PC-3 (cell line): ENCODE measurements around the gene PI4K2A.

Experiments used
- EZH2 ChIP-seq: fragments of 300-600 bp; sonication (generic); IDR thresholded peaks from one replicate; pipeline ENCODE4 v1.6.1; 2017; ENCODE audit warnings: antibody characterized with exemption, mild to moderate bottlenecking, low read length; ENCODE audit not compliant: unreplicated experiment
- EZH2phosphoT487 ChIP-seq: fragments of 300-600 bp; sonication (generic); IDR thresholded peaks from 2 replicates; pipeline ENCODE4 v1.6.1; 2018; ENCODE audit warnings: mild to moderate bottlenecking, antibody characterized with exemption, low read length, borderline replicate concordance
- TF ChIP-seq, protein P1 (sequence below): fragments of 300-600 bp; sonication (generic); conservative IDR thresholded peaks from 2 replicates; pipeline ENCODE4 v1.5.1; 2017; ENCODE audit warnings: antibody characterized with exemption, low read depth, mild to moderate bottlenecking, low read length

DNA sequence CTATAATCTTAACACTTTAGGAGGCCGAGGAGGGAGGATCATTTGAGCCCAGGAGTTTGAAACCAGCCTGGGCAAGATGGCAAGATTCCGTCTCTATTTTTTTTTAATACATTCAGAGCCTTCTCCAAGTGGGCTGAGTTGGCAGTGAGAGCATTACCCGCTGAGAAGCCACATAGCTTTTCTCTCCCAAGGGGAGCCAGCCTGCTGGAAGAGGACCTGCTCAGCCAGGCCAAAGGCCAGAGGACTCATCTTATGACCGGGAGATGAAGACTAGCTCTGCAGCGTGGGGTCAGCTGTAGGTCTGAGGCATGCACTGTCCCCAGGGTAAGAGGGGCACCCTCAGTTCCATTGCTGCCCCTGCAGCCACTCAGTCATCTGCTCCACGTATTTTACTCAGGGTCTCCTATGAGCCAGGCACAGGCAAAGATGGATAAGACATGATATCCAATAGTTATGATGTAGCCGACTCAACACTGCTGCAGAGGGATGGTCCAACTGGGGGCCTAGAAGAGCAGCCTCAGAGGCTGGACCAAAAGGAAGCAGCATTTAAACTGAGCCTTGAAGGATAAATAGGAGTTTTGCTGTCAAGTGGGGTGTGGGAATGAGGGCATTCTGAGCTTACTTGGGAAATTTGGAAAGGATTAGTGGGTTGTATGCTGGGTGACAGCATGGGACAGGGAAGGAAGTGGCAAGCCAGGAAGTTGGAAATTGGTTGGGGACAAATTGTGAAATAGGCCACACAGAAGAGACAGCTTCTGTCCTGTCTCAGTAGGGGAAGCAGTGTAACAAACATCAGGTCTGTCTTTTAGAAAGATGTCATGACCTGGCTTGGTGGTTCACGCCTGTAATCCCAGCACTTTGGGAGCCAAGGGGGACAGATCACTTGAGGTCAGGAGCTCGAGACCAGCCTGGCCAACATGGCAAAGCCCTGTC is 71.4 kb downstream of the PI4K2A start:
- TF ChIP-seq, protein P1, sequence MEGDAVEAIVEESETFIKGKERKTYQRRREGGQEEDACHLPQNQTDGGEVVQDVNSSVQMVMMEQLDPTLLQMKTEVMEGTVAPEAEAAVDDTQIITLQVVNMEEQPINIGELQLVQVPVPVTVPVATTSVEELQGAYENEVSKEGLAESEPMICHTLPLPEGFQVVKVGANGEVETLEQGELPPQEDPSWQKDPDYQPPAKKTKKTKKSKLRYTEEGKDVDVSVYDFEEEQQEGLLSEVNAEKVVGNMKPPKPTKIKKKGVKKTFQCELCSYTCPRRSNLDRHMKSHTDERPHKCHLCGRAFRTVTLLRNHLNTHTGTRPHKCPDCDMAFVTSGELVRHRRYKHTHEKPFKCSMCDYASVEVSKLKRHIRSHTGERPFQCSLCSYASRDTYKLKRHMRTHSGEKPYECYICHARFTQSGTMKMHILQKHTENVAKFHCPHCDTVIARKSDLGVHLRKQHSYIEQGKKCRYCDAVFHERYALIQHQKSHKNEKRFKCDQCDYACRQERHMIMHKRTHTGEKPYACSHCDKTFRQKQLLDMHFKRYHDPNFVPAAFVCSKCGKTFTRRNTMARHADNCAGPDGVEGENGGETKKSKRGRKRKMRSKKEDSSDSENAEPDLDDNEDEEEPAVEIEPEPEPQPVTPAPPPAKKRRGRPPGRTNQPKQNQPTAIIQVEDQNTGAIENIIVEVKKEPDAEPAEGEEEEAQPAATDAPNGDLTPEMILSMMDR = no peak
- TF ChIP-seq EZH2 (no peak), EZH2phosphoT487 (no peak)
